ENCODE data around the gene SLC39A6.
"Not testable (repeated sequence)": the region's sequence is repeated elsewhere in the genome, so short reads cannot be mapped to it uniquely, and the experiment has no call there.

DNA sequence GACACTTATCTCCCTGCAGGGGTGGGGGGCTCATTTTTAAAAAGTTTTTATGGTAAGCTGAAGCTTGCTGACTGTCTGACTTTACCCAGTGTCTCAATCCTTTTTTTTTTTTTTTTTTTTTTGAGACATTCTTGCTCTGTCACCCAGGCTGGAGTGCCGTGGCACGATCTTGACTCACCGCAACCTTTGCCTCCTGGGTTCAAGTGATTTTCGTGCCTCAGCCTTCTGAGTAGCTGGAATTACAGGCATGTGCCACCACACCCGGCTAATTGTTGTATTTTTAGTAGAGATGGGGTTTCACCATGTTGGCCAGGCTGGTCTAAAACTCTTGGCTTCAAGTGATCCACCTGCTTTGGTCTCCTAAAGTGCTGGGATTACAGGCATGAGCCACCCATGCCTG, 37.0 kb downstream of the SLC39A6 start:
- TF ChIP-seq, protein P1, sequence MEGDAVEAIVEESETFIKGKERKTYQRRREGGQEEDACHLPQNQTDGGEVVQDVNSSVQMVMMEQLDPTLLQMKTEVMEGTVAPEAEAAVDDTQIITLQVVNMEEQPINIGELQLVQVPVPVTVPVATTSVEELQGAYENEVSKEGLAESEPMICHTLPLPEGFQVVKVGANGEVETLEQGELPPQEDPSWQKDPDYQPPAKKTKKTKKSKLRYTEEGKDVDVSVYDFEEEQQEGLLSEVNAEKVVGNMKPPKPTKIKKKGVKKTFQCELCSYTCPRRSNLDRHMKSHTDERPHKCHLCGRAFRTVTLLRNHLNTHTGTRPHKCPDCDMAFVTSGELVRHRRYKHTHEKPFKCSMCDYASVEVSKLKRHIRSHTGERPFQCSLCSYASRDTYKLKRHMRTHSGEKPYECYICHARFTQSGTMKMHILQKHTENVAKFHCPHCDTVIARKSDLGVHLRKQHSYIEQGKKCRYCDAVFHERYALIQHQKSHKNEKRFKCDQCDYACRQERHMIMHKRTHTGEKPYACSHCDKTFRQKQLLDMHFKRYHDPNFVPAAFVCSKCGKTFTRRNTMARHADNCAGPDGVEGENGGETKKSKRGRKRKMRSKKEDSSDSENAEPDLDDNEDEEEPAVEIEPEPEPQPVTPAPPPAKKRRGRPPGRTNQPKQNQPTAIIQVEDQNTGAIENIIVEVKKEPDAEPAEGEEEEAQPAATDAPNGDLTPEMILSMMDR (IDR thresholded peaks at IDR 0.05), result not testable (repeated sequence)
- not testable (repeated sequence) for TF ChIP-seq POLR2A (IDR thresholded peaks at IDR 0.05)
